ENCODE results near the gene CEND1. TPM values are rescaled to one million over a fixed set of nuclear protein-coding genes. Genes with fewer than 3 reads are reported as not detected.

CEND1 gene
- polyA plus RNA-seq, 1 donor (not counting 4 experiments of a cell fraction or from before 2014, with no cell fraction given): not detected

DNA sequence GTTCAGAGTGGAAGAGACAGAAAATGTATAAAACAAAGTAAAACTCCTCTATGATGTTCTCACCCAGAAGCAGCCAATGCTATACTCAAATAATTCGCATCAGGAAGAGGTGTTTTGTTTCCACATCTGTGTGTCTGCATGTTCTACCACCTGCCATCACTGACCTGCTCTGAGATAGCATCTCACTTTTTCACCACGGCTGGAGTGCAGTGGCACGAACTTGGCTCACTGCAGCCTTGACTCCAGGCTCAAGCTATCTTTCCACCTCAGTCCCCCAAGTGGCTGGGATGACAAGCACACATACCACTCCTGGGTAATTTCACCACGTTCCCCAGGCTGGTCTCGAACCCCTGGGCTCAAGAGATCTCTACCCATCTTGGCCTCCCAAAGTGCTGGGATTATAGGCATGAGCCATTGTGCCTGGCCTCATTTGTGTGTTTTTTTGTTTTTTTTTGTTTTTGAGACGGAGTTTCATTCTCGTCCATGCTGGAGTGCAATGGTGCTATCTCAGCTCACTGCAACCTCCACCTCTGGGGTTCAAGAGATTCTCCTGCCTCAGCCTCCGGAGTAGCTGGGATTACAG, 28.3 kb downstream of the CEND1 start:
- dilution Hi-C loops (cut with MboI; ENCODE audit: extremely low pct_ligation_motif_present, low sequenced_read_pairs): no loop called here
- peaks cover 35 to 40% of the 10 kb centered on the region in 2 experiments for H3K36me3 ChIP-seq (ENCODE audit: control insufficient read depth in 2 of 2, extremely low read depth in 1 of 2, insufficient read depth in 2 of 2, low read length in 2 of 2)
- FAIRE-seq (no peak), DNase-seq (ENCODE audit: low read depth, low spot score) (no peak)
- TF ChIP-seq, protein P1, sequence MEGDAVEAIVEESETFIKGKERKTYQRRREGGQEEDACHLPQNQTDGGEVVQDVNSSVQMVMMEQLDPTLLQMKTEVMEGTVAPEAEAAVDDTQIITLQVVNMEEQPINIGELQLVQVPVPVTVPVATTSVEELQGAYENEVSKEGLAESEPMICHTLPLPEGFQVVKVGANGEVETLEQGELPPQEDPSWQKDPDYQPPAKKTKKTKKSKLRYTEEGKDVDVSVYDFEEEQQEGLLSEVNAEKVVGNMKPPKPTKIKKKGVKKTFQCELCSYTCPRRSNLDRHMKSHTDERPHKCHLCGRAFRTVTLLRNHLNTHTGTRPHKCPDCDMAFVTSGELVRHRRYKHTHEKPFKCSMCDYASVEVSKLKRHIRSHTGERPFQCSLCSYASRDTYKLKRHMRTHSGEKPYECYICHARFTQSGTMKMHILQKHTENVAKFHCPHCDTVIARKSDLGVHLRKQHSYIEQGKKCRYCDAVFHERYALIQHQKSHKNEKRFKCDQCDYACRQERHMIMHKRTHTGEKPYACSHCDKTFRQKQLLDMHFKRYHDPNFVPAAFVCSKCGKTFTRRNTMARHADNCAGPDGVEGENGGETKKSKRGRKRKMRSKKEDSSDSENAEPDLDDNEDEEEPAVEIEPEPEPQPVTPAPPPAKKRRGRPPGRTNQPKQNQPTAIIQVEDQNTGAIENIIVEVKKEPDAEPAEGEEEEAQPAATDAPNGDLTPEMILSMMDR (optimal IDR thresholded peaks at IDR 0.05 in 1 of 3, IDR thresholded peaks at IDR 0.05 in 1 of 3, conservative IDR thresholded peaks at IDR 0.05 in 1 of 3; ENCODE audit: extremely low read depth in 1 of 3, insufficient read depth in 2 of 3, low read length in 3 of 3): no peak
- no peak for TF ChIP-seq EZH2 (IDR thresholded peaks at IDR 0.05; ENCODE audit: low read length)
- H3K79me2 ChIP-seq (ENCODE audit: control insufficient read depth, insufficient read depth, low read length): peaks cover 7% of the 10 kb centered on the region
- H4K20me1 ChIP-seq (ENCODE audit: control insufficient read depth, extremely low read depth, insufficient read depth, low read length): peaks cover 11% of the 10 kb centered on the region
- peaks cover 3% of the 10 kb centered on the region for H3K9me1 ChIP-seq (ENCODE audit: control insufficient read depth, extremely low read depth, insufficient read depth, low read length)
- no peaks in the 10 kb centered on the region for H3K27me3 ChIP-seq (ENCODE audit: control insufficient read depth, extremely low read depth, insufficient read depth, low read length)
- H3K9ac ChIP-seq (ENCODE audit: control insufficient read depth, extremely low read depth, insufficient read depth, low read length): no peak overlapping the region
- no peak overlapping the region for H2AFZ ChIP-seq (ENCODE audit: control insufficient read depth, low read length)
- H3K4me1 ChIP-seq (ENCODE audit: control insufficient read depth, extremely low read depth, insufficient read depth, low read length): peaks cover 19% of the 10 kb centered on the region
- H3K4me2 ChIP-seq (ENCODE audit: control insufficient read depth, extremely low read depth, insufficient read depth, low read depth, low read length): no peak overlapping the region
- no peaks in the 10 kb centered on the region for H3K9me3 ChIP-seq (ENCODE audit: control insufficient read depth, low read depth, low read length)
- H3K27ac ChIP-seq (ENCODE audit: control insufficient read depth, insufficient read depth, low read length): no peak overlapping the region
- no peak overlapping the region for H3K4me3 ChIP-seq (ENCODE audit: control insufficient read depth in 2 of 3, extremely low read depth in 1 of 3, insufficient read depth in 2 of 3, low read depth in 1 of 3, low read length in 3 of 3)

DNA sequence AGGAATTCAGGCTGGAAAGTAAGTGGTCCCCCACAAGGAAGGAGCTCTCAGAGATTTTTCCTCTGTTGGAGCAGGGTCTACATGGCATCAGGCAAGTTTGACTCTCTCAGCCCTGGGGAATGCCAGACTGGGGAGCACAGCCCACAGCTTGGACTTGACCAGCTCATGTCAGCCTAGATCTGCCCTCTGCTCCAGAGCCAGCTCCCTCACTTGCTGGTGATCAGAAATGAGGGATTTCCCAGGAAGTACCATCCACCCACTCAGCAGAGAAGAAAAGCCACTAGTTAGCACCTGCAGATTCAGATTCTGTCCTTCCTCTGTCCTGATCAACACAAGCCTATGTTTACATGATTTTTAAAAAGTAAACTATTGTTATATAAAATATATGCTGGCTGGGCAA, 29.7 kb downstream of the CEND1 start:
- Histone ChIP-seq H3K9me3 (ENCODE audit: control insufficient read depth, low read depth, low read length) (no peaks in the 10 kb centered on the region), H3K79me2 (ENCODE audit: control insufficient read depth, insufficient read depth, low read length) (peaks cover 19% of the 10 kb centered on the region), H3K9ac (ENCODE audit: control insufficient read depth, extremely low read depth, insufficient read depth, low read length) (no peak overlapping the region), H2AFZ (ENCODE audit: control insufficient read depth, low read length) (no peak overlapping the region), H3K4me2 (ENCODE audit: control insufficient read depth, extremely low read depth, insufficient read depth, low read depth, low read length) (no peak overlapping the region), H3K4me1 (ENCODE audit: control insufficient read depth, extremely low read depth, insufficient read depth, low read length) (peaks cover 19% of the 10 kb centered on the region), H3K27me3 (ENCODE audit: control insufficient read depth, extremely low read depth, insufficient read depth, low read length) (no peaks in the 10 kb centered on the region), H3K4me3 (ENCODE audit: control insufficient read depth in 2 of 3, extremely low read depth in 1 of 3, insufficient read depth in 2 of 3, low read depth in 1 of 3, low read length in 3 of 3) (no peak overlapping the region), H3K27ac (ENCODE audit: control insufficient read depth, insufficient read depth, low read length) (no peak overlapping the region), H3K36me3 (ENCODE audit: control insufficient read depth in 2 of 2, extremely low read depth in 1 of 2, insufficient read depth in 2 of 2, low read length in 2 of 2) (peaks cover 37 to 38% of the 10 kb centered on the region in 2 experiments), H4K20me1 (ENCODE audit: control insufficient read depth, extremely low read depth, insufficient read depth, low read length) (peaks cover 15% of the 10 kb centered on the region), H3K9me1 (ENCODE audit: control insufficient read depth, extremely low read depth, insufficient read depth, low read length) (peaks cover 3% of the 10 kb centered on the region)
- TF ChIP-seq, protein P1 (optimal IDR thresholded peaks at IDR 0.05 in 1 of 3, IDR thresholded peaks at IDR 0.05 in 1 of 3, conservative IDR thresholded peaks at IDR 0.05 in 1 of 3; ENCODE audit: extremely low read depth in 1 of 3, insufficient read depth in 2 of 3, low read length in 3 of 3): no peak
- no peak for TF ChIP-seq EZH2 (IDR thresholded peaks at IDR 0.05; ENCODE audit: low read length)
- FAIRE-seq (no peak), DNase-seq (ENCODE audit: low read depth, low spot score) (no peak)
- dilution Hi-C loops (cut with MboI; ENCODE audit: extremely low pct_ligation_motif_present, low sequenced_read_pairs): no loop called here

Measured in keratinocyte (primary cell).